T-cell (primary cell): Measurements from ENCODE around the gene TEX13A. TPM values are rescaled to one million over a fixed set of nuclear protein-coding genes. Genes with fewer than 3 reads are reported as not detected.

ENCODE experiments used
- ATAC-seq, 4 experiments: fragments of 200-7000 bp in 3 of 4; fragments of 150-1000 bp in 1 of 4; cut with Tn5 transposase; replicated peaks in 1 of 4; 1 replicate in 3 of 4; 2 replicates in 1 of 4; pipeline ENCODE4 v1.10.0; 2021; ENCODE audit warnings: moderate library complexity in 3 of 4, mild to moderate bottlenecking in 2 of 4, moderate number of reproducible peaks in 1 of 4
- CTCF ChIA-PET, 2 donors: fragments of 300-600 bp; sonication (Branson Sonifier 250); formaldehyde crosslinking; loops; one replicate each; lab custom pipeline; 2022; ENCODE audit warnings: antibody characterized with exemption in 2 of 2; lab: Charles Lee
- POLR2A ChIA-PET, 2 donors: fragments of 300-600 bp; sonication (Branson Sonifier 250); formaldehyde crosslinking; loops; one replicate each; lab custom pipeline; 2022; ENCODE audit warnings: antibody characterized with exemption in 2 of 2; lab: Charles Lee
- DNase-seq, 35 experiments: peaks; one replicate each; pipeline versions ENCODE4 v3.0.0 to v3.0.0-alpha.2; 2013 to 2023
- H3K27ac ChIP-seq: one replicate; pipeline ENCODE4 v1.5.1; 2013; ENCODE audit warnings: low read length
- H3K27me3 ChIP-seq, 2 experiments: replicated peaks in 1 of 2; 1 replicate in 1 of 2; 2 replicates in 1 of 2; pipeline versions ENCODE4 v1.6.1 to v1.7.0; 2013; ENCODE audit warnings: low read length in 1 of 2, mixed read lengths in 1 of 2; ENCODE audit not compliant: control insufficient read depth in 2 of 2, insufficient read depth in 2 of 2; ENCODE audit errors: extremely low read depth in 1 of 2
- H3K36me3 ChIP-seq, 2 donors: 1 replicate in 1 of 2; 2 replicates in 1 of 2; pipeline versions ENCODE4 v1.6.1 to v1.7.0; 2013; ENCODE audit warnings: low read length in 1 of 2; ENCODE audit not compliant: control insufficient read depth in 2 of 2, insufficient read depth in 1 of 2; ENCODE audit errors: extremely low read depth in 1 of 2
- H3K4me1 ChIP-seq, 2 experiments: 1 replicate in 1 of 2; 2 replicates in 1 of 2; pipeline versions ENCODE4 v1.6.1 to v1.7.0; 2013; ENCODE audit warnings: low read length in 2 of 2, mixed read lengths in 1 of 2; ENCODE audit not compliant: insufficient read depth in 2 of 2, control insufficient read depth in 1 of 2; ENCODE audit errors: extremely low read depth in 1 of 2
- H3K4me3 ChIP-seq, 2 donors: 1 replicate in 1 of 2; 2 replicates in 1 of 2; pipeline versions ENCODE4 v1.5.1 to v1.7.0; 2013; ENCODE audit warnings: mild to moderate bottlenecking in 2 of 2, low read length in 1 of 2, moderate library complexity in 1 of 2; ENCODE audit not compliant: control insufficient read depth in 1 of 2; ENCODE audit errors: extremely low read depth in 1 of 2
- H3K9me3 ChIP-seq: 2 replicates; pipeline ENCODE4 v1.7.0; 2013
- H3K27ac Mint-ChIP-seq, 2 donors: one replicate each; pipeline ENCODE4 v1.8.0; 2020 to 2021; ENCODE audit warnings: mild to moderate bottlenecking in 2 of 2, mixed read lengths in 2 of 2
- H3K27me3 Mint-ChIP-seq, 2 donors: one replicate each; pipeline ENCODE4 v1.8.0; 2021 to 2022; ENCODE audit warnings: mixed read lengths in 2 of 2
- H3K36me3 Mint-ChIP-seq: one replicate; pipeline ENCODE4 v1.8.0; 2021; ENCODE audit warnings: mixed read lengths
- H3K4me1 Mint-ChIP-seq, 3 donors: one replicate each; pipeline ENCODE4 v1.8.0; 2020 to 2022; ENCODE audit warnings: mixed read lengths in 3 of 3, mild to moderate bottlenecking in 1 of 3
- H3K4me3 Mint-ChIP-seq, 3 donors: one replicate each; pipeline ENCODE4 v1.8.0; 2020 to 2022; ENCODE audit warnings: mild to moderate bottlenecking in 3 of 3, mixed read lengths in 3 of 3, moderate library complexity in 3 of 3
- H3K9me3 Mint-ChIP-seq, 3 donors: one replicate each; pipeline ENCODE4 v1.8.0; 2020 to 2022; ENCODE audit warnings: mixed read lengths in 3 of 3
- WGBS: methylation state at CpG from one replicate; pipeline ENCODE4 v1.1.5; 2013; ENCODE audit warnings: missing lambda C conversion rate; ENCODE audit not compliant: insufficient coverage; 5-methylcytosine and 5-hydroxymethylcytosine counted together
- total RNA-seq, 35 experiments: library from RNA in 6 of 35; stranded (reverse) in 6 of 35; fragments of 120-200 nt in 1 of 35; gene quantifications; one replicate each; pipeline versions ENCODE4 v1.2.1 to v1.2.4 and lab custom pipeline; 2013 to 2026

The TEX13A gene
- total RNA-seq, 5 donors from 2014 or later (not counting 1 experiment from before 2014, with no cell fraction given) = not detected

DNA sequence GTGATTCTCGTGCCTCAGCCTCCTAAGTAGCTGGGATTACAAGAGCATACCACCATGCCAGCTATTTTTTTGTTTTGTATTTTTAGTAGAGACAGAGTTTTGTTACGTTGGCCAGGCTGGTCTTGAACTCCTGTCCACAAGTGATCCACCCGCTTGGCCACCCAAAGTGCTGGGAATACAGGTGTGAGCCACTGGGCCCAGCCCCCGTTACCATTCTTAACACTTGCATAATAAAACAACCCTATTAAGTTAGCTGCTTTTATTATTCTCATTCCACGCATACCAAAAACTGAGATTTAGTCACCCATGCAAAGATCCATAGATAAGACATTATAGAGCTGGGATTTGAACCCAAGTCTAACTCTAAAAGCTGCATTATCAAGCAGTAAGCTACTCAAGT is 6.0 kb upstream of the TEX13A start:
- Mint-ChIP-seq H3K4me3 (no peak overlapping the region), H3K4me1 (no peaks in the 10 kb centered on the region), H3K36me3 (no peaks in the 10 kb centered on the region), H3K9me3 (no peaks in the 10 kb centered on the region), H3K27me3 (peaks cover 0 to 8% of the 10 kb centered on the region in 2 donors), H3K27ac (no peak overlapping the region)
- no peaks in the 10 kb centered on the region for H3K27me3 ChIP-seq
- CTCF ChIA-PET = no interaction called here
- H3K9me3 ChIP-seq = no peaks in the 10 kb centered on the region
- H3K36me3 ChIP-seq = no peaks in the 10 kb centered on the region
- ATAC-seq = no peak
- no CpG with 5 or more reads among the region's 5 CpGs for WGBS
- POLR2A ChIA-PET = no interaction called here
- H3K4me1 ChIP-seq = no peaks in the 10 kb centered on the region
- DNase-seq = no peak
- H3K27ac ChIP-seq = no peak overlapping the region
- H3K4me3 ChIP-seq = no peak overlapping the region

DNA sequence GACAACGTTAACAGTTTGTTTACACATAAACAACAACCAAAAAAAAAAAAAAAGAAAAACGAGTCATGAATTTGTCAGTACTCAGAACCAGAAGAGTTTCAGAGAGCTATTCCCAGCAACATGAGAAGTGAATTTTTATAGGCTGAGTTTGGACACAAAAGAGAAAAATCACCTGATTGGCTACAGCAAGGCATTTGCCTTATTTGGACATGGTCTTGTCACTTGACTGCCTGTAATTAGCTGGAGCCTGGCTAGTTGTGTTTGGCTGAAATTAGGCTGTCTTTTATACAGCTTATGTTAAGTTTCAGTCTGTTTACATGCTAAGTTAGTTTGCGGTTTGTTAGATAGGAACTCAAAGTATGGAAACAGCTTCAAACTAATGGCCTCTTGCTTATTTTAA is 880 bp upstream of the TEX13A start:
- DNase-seq = no peak
- Histone ChIP-seq H3K36me3 (no peaks in the 10 kb centered on the region), H3K9me3 (no peaks in the 10 kb centered on the region), H3K4me3 (no peak overlapping the region), H3K4me1 (no peaks in the 10 kb centered on the region), H3K27me3 (no peaks in the 10 kb centered on the region), H3K27ac (no peak overlapping the region)
- Mint-ChIP-seq H3K9me3 (peaks cover 0 to 6% (median 0%) of the 10 kb centered on the region in 3 donors), H3K27me3 (no peaks in the 10 kb centered on the region), H3K36me3 (no peaks in the 10 kb centered on the region), H3K27ac (no peak overlapping the region), H3K4me1 (no peaks in the 10 kb centered on the region), H3K4me3 (no peak overlapping the region)
- ChIA-PET POLR2A (no interaction called here), CTCF (no interaction called here)
- WGBS = no CpG with 5 or more reads among the region's 3 CpGs
- no peak for ATAC-seq

DNA sequence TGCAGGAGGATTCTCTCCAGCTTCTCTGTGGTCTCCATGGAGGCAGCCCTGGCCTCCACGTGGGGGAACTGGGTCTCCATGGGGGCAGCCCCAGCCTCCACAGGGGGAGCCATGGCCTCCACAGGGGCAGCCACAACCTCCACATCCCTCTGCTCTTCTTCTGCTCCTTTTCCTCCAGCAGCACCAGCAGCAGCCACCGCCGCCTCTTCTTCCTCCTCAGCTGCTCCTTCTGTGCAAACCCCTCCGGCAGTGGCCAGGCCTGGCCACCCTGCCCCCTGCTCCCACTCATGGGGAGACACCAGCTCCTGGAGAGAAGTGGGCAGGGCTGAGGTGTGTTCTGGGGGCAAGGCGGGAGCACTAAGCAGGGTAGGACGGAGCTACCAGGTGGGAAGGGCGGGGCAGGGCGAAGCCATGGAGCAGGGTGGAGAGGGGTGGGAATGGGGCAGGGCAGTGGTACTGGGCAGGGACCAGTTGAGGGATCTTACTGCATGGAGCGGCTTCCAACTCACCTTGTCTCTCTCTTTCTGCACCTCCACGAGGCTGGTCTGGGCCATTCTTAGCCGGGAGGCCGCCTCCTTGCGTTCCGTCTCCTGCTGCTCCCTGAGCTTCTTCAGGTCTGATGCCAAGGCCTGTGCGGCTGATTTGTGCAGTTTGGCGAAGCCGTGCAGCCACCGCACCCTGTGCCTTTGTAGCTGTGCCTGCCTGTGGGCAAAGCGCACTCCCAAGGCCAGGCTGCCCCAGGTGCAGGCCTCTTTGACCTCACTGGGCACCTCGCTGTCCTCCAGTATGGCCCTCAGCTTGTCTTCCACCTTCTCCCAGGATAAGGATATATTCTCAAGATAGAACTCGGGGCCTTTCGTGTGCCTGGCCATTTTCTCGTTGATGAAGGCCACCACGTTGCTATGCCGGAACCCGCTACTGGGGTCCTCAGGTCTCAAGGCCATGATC is 766 bp downstream of the TEX13A start:
- CTCF ChIA-PET = no interaction called here
- H3K4me3 ChIP-seq = no peak overlapping the region
- Mint-ChIP-seq H3K9me3 (peaks cover 0 to 16% (median 2%) of the 10 kb centered on the region in 3 donors), H3K27me3 (no peaks in the 10 kb centered on the region), H3K4me1 (no peaks in the 10 kb centered on the region), H3K27ac (no peak overlapping the region), H3K36me3 (no peaks in the 10 kb centered on the region), H3K4me3 (no peak overlapping the region)
- no peak for ATAC-seq
- no peak for DNase-seq
- 97% methylated on average over 10 of the region's 26 CpGs for WGBS
- H3K36me3 ChIP-seq = no peaks in the 10 kb centered on the region
- H3K9me3 ChIP-seq = no peaks in the 10 kb centered on the region
- H3K27me3 ChIP-seq = no peaks in the 10 kb centered on the region
- POLR2A ChIA-PET = no interaction called here
- H3K4me1 ChIP-seq = no peaks in the 10 kb centered on the region
- H3K27ac ChIP-seq = no peak overlapping the region

DNA sequence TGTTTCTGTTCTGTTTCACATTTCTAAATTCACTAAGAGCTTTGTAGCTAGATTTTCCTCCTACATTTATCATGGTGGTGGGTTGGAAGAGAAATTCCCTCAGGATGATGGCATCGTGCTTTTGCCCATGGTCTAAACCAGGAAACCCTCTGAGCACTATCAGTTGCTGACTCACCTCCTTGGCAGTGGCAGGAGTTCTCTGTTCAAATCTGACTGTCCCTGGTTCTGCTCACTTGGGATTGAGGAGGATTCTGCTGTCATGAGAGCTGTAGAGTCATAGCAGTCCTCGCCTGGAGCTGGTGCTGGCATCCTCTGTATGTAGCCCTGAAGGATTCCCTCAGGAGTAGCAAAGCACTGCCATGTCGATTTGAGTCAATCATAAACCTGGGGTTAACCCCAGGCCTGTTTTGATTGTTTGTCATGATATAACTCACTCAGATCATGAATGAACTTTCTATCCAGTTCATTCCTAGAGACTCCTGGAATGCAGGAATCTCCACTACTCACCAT is 9.4 kb downstream of the TEX13A start:
- ChIA-PET CTCF (no interaction called here), POLR2A (no interaction called here)
- DNase-seq = no peak

DNA sequence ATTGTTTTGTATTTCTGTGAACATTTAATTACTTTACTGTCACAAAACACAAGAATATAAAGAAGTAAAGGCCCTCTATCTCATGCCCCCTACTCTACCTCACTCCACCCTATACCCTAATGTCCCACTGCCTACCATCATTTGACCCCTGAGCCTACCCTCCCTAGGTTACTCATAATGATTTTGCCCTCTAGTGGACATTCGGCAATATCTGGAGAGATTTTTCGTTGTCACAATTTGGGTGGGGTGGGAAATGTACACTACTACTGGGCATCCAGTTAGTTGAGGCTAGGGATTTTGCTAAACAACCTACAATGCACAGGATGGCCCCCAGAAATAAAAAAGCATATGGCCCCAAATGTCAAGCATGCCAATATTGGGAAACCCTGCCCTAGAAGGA is 10.2 kb downstream of the TEX13A start:
- H3K4me3 ChIP-seq = no peak overlapping the region
- H3K36me3 Mint-ChIP-seq = no peaks in the 10 kb centered on the region
- H3K36me3 ChIP-seq = no peaks in the 10 kb centered on the region
- peaks cover 0 to 14% of the 10 kb centered on the region in 2 donors for H3K27me3 Mint-ChIP-seq
- WGBS = no CpG with 5 or more reads among the region's 2 CpGs
- ChIA-PET POLR2A (no interaction called here), CTCF (no interaction called here)
- no peak overlapping the region for H3K27ac Mint-ChIP-seq
- H3K9me3 Mint-ChIP-seq = peaks cover 0 to 6% (median 3%) of the 10 kb centered on the region in 3 donors
- no peaks in the 10 kb centered on the region for H3K9me3 ChIP-seq
- ATAC-seq (no peak), DNase-seq (no peak)
- H3K4me1 Mint-ChIP-seq = no peaks in the 10 kb centered on the region
- no peaks in the 10 kb centered on the region for H3K27me3 ChIP-seq
- no peak overlapping the region for H3K27ac ChIP-seq
- H3K4me3 Mint-ChIP-seq = no peak overlapping the region
- no peaks in the 10 kb centered on the region for H3K4me1 ChIP-seq

More for the DNA sequence above, 9.4 kb downstream of the TEX13A start:
- Histone ChIP-seq H3K4me1 (no peaks in the 10 kb centered on the region), H3K9me3 (no peaks in the 10 kb centered on the region), H3K4me3 (no peak overlapping the region), H3K27ac (no peak overlapping the region), H3K27me3 (no peaks in the 10 kb centered on the region), H3K36me3 (no peaks in the 10 kb centered on the region)
- H3K27ac Mint-ChIP-seq = no peak overlapping the region
- ATAC-seq = no peak
- no peaks in the 10 kb centered on the region for H3K36me3 Mint-ChIP-seq
- H3K4me1 Mint-ChIP-seq = no peaks in the 10 kb centered on the region
- H3K27me3 Mint-ChIP-seq = peaks cover 0 to 14% of the 10 kb centered on the region in 2 donors
- H3K4me3 Mint-ChIP-seq = no peak overlapping the region
- WGBS = 60% methylated on average over 1 of the region's 3 CpGs
- peaks cover 0 to 10% (median 3%) of the 10 kb centered on the region in 3 donors for H3K9me3 Mint-ChIP-seq

DNA sequence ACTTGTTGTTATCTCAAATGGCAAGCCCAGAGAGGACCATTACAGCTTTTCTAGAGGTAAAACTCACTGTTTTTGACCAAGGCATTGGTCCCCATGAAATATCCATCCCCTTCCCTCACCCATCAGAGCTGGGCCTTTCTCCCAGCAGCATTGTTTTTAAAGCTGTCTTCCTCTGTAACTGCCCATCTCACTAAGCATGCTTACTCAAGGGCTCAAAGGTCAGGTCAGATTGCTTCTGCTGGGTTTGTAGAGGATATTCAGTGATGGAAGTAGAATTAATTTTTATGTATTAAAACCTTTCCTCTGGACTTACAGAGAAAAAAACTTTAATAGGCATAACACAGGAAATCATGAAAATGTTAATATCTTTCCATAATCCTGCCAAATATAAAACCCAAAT is 11.1 kb downstream of the TEX13A start:
- H3K36me3 ChIP-seq = no peaks in the 10 kb centered on the region
- CTCF ChIA-PET = interaction anchor here in 1 of 2 donors (0.6 kb wide), 1 partner anchor 42 kb away, joined by 4 read pairs; no protein-coding TSS in a partner anchor
- Mint-ChIP-seq H3K4me1 (no peaks in the 10 kb centered on the region), H3K36me3 (no peaks in the 10 kb centered on the region), H3K27ac (no peak overlapping the region), H3K27me3 (peaks cover 0 to 14% of the 10 kb centered on the region in 2 donors), H3K9me3 (no peaks in the 10 kb centered on the region), H3K4me3 (no peak overlapping the region)
- H3K4me1 ChIP-seq = no peaks in the 10 kb centered on the region
- no peaks in the 10 kb centered on the region for H3K27me3 ChIP-seq
- H3K27ac ChIP-seq = no peak overlapping the region
- no peaks in the 10 kb centered on the region for H3K9me3 ChIP-seq
- H3K4me3 ChIP-seq = no peak overlapping the region
- POLR2A ChIA-PET = no interaction called here
- DNase-seq (no peak), ATAC-seq (no peak)
